Activated CD4-positive, alpha-beta T cell treated with anti-CD3 and anti-CD28 coated beads for 36 hours (primary cell): ENCODE data around the gene MRPS35. TPM values are rescaled to one million over a fixed set of nuclear protein-coding genes. Genes with fewer than 3 reads are reported as not detected.
"Not testable (repeated sequence)": the region's sequence is repeated elsewhere in the genome, so short reads cannot be mapped to it uniquely, and the experiment has no call there.

Source experiments
- ATAC-seq: fragments of 200-7000 bp; cut with Tn5 transposase; one replicate; pipeline ENCODE4 v1.10.0; 2021; ENCODE audit warnings: mild to moderate bottlenecking, moderate library complexity
- CTCF ChIA-PET: fragments of 350-600 bp; sonication (Branson Sonifier 250); formaldehyde crosslinking; loops from one replicate; lab custom pipeline; 2021; ENCODE audit warnings: antibody characterized with exemption; lab: Charles Lee
- POLR2A ChIA-PET: fragments of 350-600 bp; sonication (Branson Sonifier 250); formaldehyde crosslinking; loops from one replicate; lab custom pipeline; 2021; ENCODE audit warnings: antibody characterized with exemption, inconsistent platforms; lab: Charles Lee
- DNase-seq: peaks from one replicate; pipeline ENCODE4 v3.0.0-alpha.2; 2020
- H3K27ac Mint-ChIP-seq: one replicate; pipeline ENCODE4 v1.8.0; 2021; ENCODE audit warnings: mixed read lengths
- H3K27me3 Mint-ChIP-seq: one replicate; pipeline ENCODE4 v1.8.0; 2021; ENCODE audit warnings: mixed read lengths
- H3K36me3 Mint-ChIP-seq: one replicate; pipeline ENCODE4 v1.8.0; 2021; ENCODE audit warnings: low read depth, mixed read lengths
- H3K4me1 Mint-ChIP-seq: one replicate; pipeline ENCODE4 v1.8.0; 2021; ENCODE audit warnings: mixed read lengths
- H3K4me3 Mint-ChIP-seq: one replicate; pipeline ENCODE4 v1.8.0; 2021; ENCODE audit warnings: mild to moderate bottlenecking, moderate library complexity, mixed read lengths
- H3K9me3 Mint-ChIP-seq: one replicate; pipeline ENCODE4 v1.8.0; 2021; ENCODE audit warnings: low read depth, mixed read lengths
- intact Hi-C, 2 experiments: fragments of 100-400 bp; cut with DNase I in 1 of 2; cut with micrococcal nuclease in 1 of 2; formaldehyde crosslinking; loops; one replicate each; pipeline versions ENCODE4 v1.14.2 to v1.15.1; 2022 to 2024; cut with DNase I, micrococcal nuclease
- total RNA-seq, 2 experiments: library from RNA; stranded (reverse); gene quantifications; one replicate each; pipeline ENCODE4 v1.2.3, GENCODE V29; 2021

MRPS35 gene
- total RNA-seq, 2 experiments from 2014 or later = 58.5 to 62.1 TPM

GRCh38 chr12:27709212-27709931 lies 1.3 kb upstream of the MRPS35 start:
- intact Hi-C loops = loop anchor here in 1 of 2 experiments (10.0 kb wide), 1 partner anchor 695 kb away; the partner anchor contains the start of gene TM7SF3
- H3K9me3 Mint-ChIP-seq = no peaks in the 10 kb centered on the region
- H3K27me3 Mint-ChIP-seq = no peaks in the 10 kb centered on the region
- H3K27ac Mint-ChIP-seq = no peak overlapping the region
- peaks cover 10% of the 10 kb centered on the region for H3K36me3 Mint-ChIP-seq
- peak overlapping the region; percentile 94 for H3K4me3 Mint-ChIP-seq
- H3K4me1 Mint-ChIP-seq = peaks cover 25% of the 10 kb centered on the region
- CTCF ChIA-PET = interaction anchor here (0.7 to 1.5 kb wide), 2 partner anchors 274 to 549 kb away, joined by 3 read pairs; no protein-coding TSS in a partner anchor
- no peak for ATAC-seq
- POLR2A ChIA-PET = no interaction called here
- no peak for DNase-seq

DNA sequence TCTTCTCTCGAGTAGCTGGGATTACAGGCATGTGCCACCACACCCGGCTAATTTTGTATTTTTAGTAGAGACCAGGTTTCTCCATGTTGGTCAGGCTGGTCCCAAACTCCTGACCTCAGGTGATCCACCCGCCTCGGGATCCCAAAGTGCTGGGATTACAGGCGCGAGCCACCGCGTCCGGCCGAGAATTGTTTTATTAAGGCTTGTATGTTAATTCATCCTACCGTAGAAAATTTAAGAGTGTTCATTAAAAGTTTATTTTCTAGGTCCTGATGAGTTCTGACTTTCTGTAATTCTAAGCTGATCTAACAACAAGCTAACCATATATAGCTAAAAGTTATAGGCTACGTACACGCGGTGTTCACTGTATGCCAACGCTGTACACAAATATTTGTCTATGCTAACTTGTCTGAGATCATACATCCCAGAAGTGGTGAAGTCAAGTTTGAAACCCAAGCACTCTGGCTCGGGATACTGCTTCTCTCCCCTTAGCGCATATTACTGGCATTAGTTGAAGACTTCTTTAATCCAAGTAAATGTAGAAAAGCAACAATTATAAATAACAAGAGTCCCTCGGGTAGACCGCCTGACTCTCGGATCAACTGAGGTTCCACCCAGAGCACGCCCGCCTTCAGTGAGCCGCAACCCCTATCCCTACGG lies 570 bp upstream of the MRPS35 start:
- H3K9me3 Mint-ChIP-seq = no peaks in the 10 kb centered on the region
- H3K36me3 Mint-ChIP-seq = peaks cover 10% of the 10 kb centered on the region
- H3K4me1 Mint-ChIP-seq = peaks cover 28% of the 10 kb centered on the region
- intact Hi-C loops = loop anchor here (1.0 to 10.0 kb wide), 12 partner anchors 71 to 877 kb away; partner anchors contain the start of genes KLHL42 (in 2 of the 2), MANSC4 (in 2 of the 2), PPFIBP1 (in 2 of the 2) and TM7SF3 (in 2 of the 2)
- peak overlapping the region; percentile 94 for H3K4me3 Mint-ChIP-seq
- no peaks in the 10 kb centered on the region for H3K27me3 Mint-ChIP-seq
- ATAC-seq (peak; percentile 51), DNase-seq (no peak)
- POLR2A ChIA-PET = interaction anchor here (1.0 kb wide), 1 partner anchor 112 kb away, joined by 5 read pairs; no protein-coding TSS in a partner anchor
- H3K27ac Mint-ChIP-seq = peak overlapping the region; percentile 94
- CTCF ChIA-PET = interaction anchor here (0.7 kb wide), 1 partner anchor 548 kb away, joined by 3 read pairs; no protein-coding TSS in a partner anchor

- Mint-ChIP-seq H3K4me1 (peaks cover 28% of the 10 kb centered on the region), H3K27me3 (no peaks in the 10 kb centered on the region), H3K27ac (peak overlapping the region; percentile 94), H3K36me3 (peaks cover 10% of the 10 kb centered on the region), H3K4me3 (peak overlapping the region; percentile 94), H3K9me3 (no peaks in the 10 kb centered on the region)
- POLR2A ChIA-PET = interaction anchor here (0.6 kb wide), 1 partner anchor 256 kb away, joined by 5 read pairs; no protein-coding TSS in a partner anchor
- ATAC-seq (peak; percentile 33), DNase-seq (peak; percentile 31)
- intact Hi-C loops = loop anchor here (2.0 to 10.0 kb wide), 9 partner anchors 70 to 878 kb away; partner anchors contain the start of genes KLHL42 (in 2 of the 2), MANSC4 (in 2 of the 2), PPFIBP1 (in 2 of the 2) and BMAL2 (in 1 of the 2)
- CTCF ChIA-PET = no interaction called here
Measured at GRCh38 chr12:27711317-27711682, 668 bp downstream of the MRPS35 start.

DNA sequence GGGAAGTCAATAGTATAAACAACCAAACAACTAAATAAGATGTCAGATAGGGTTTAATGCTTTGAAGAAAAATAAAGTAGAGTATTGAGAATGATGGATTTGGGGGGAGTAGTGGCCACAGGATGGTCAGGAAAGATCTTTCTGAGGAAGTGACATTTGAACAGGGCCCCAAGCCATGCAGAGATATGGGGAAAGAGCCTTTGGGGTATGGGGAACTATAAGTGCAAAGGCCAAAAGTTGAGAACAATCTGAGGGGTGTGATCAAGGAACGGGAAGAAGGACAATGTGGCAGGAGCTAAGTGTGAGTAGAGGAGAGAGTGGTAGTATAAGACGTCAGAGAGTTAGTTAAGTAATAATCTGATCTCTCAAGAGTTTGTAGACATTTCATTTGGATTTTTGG lies 1.3 kb downstream of the MRPS35 start:
- POLR2A ChIA-PET = interaction anchor here (0.6 kb wide), 2 partner anchors 255 to 1615 kb away, joined by 4 to 5 read pairs; no protein-coding TSS in a partner anchor
- peak overlapping the region; percentile 94 for H3K27ac Mint-ChIP-seq
- no peaks in the 10 kb centered on the region for H3K9me3 Mint-ChIP-seq
- peak overlapping the region; percentile 94 for H3K4me3 Mint-ChIP-seq
- H3K36me3 Mint-ChIP-seq = peaks cover 11% of the 10 kb centered on the region
- ATAC-seq (no peak), DNase-seq (no peak)
- intact Hi-C loops = loop anchor here (2.0 to 10.0 kb wide), 9 partner anchors 69 to 879 kb away; partner anchors contain the start of genes KLHL42 (in 2 of the 2), MANSC4 (in 2 of the 2), PPFIBP1 (in 2 of the 2) and BMAL2 (in 1 of the 2)
- peaks cover 28% of the 10 kb centered on the region for H3K4me1 Mint-ChIP-seq
- CTCF ChIA-PET = no interaction called here
- H3K27me3 Mint-ChIP-seq = no peaks in the 10 kb centered on the region

DNA sequence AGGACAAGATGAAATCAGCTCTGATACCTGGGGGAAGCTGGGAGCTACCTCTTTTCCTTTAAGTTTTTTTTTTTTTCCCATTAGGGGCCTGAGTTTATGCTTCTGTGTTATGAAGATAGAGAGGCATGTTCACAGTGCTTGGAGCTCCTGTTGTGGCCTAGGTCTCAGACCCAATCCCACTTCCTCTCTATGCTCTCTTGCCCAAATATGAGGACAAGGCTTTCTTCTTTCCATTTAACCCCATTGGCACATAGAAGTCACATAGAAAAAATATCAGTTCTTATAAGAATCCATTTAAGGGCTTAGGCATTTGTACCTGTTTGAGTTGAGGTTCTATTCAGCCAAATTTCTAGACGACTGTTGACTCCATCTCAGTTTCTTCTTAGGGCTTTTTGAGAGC lies 12.6 kb downstream of the MRPS35 start:
- no peak overlapping the region for H3K27ac Mint-ChIP-seq
- POLR2A ChIA-PET = no interaction called here
- CTCF ChIA-PET = interaction anchor here (0.8 to 1.2 kb wide), 3 partner anchors 13 to 218 kb away, joined by 3 read pairs; no protein-coding TSS in a partner anchor
- peaks cover 5% of the 10 kb centered on the region for H3K4me1 Mint-ChIP-seq
- H3K4me3 Mint-ChIP-seq = no peak overlapping the region
- ATAC-seq = no peak
- no peaks in the 10 kb centered on the region for H3K9me3 Mint-ChIP-seq
- H3K27me3 Mint-ChIP-seq = no peaks in the 10 kb centered on the region
- DNase-seq = no peak
- peaks cover 21% of the 10 kb centered on the region for H3K36me3 Mint-ChIP-seq
- intact Hi-C loops = no loop called here

GRCh38 chr12:27730097-27730588 lies 19.5 kb downstream of the MRPS35 start:
- ATAC-seq (no peak), DNase-seq (no peak)
- intact Hi-C loops = loop anchor here in 1 of 2 experiments (5.0 kb wide), 1 partner anchor 1267 kb away; no protein-coding TSS in a partner anchor
- Mint-ChIP-seq H3K9me3 (no peaks in the 10 kb centered on the region), H3K4me3 (no peak overlapping the region), H3K27me3 (no peaks in the 10 kb centered on the region), H3K27ac (no peak overlapping the region), H3K36me3 (peaks cover 29% of the 10 kb centered on the region), H3K4me1 (no peaks in the 10 kb centered on the region)
- ChIA-PET POLR2A (no interaction called here), CTCF (no interaction called here)

- Mint-ChIP-seq H3K9me3 (no peaks in the 10 kb centered on the region), H3K36me3 (peaks cover 23% of the 10 kb centered on the region), H3K27ac (no peak overlapping the region), H3K27me3 (no peaks in the 10 kb centered on the region), H3K4me1 (no peaks in the 10 kb centered on the region), H3K4me3 (no peak overlapping the region)
- POLR2A ChIA-PET = no interaction called here
- CTCF ChIA-PET = interaction anchor here (1.1 to 4.6 kb wide), 4 partner anchors 10 to 206 kb away, joined by 3 to 35 read pairs (median 5); no protein-coding TSS in a partner anchor
- intact Hi-C loops = loop anchor here in 1 of 2 experiments (2.0 to 5.0 kb wide), 2 partner anchors 1141 to 1265 kb away; no protein-coding TSS in a partner anchor
- ATAC-seq = peak; percentile 63
- peak; percentile 40 for DNase-seq
Measured at GRCh38 chr12:27732281-27732680, 21.6 kb downstream of the MRPS35 start.

DNA sequence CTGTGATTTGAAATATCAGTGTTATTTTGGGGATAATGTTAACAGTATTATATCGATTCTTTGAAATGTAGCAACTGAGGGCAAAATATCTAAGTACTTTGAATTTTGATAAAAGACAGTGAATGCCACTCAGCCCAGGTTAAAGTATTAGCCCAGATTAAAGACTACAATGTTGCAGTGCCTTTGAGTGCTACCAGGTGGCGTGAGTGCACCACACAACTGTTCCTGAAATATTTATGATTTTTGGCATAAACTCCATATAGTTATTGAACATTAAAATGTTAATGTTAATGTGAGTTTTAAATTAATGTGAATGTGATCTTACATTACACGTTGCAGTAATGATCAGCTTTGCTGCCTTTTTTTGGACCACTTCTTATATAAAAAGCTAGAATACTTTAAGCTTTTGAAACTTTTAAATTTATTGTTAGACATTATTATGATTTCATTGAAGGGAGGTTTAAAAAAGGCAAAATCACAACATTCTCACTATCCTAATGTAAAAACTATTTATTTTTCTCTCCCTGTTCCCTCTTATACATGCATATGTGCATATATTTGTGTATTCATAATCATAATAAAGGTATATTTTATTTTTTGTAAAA lies 22.5 kb downstream of the MRPS35 start:
- no peak overlapping the region for H3K4me3 Mint-ChIP-seq
- ChIA-PET POLR2A (no interaction called here), CTCF (interaction anchor here (0.6 to 5.3 kb wide), 12 partner anchors 9 to 1139 kb away, joined by 3 to 38 read pairs (median 4); no protein-coding TSS in a partner anchor)
- ATAC-seq (peak; percentile 42), DNase-seq (peak; percentile 60)
- H3K27me3 Mint-ChIP-seq = no peaks in the 10 kb centered on the region
- no peaks in the 10 kb centered on the region for H3K9me3 Mint-ChIP-seq
- H3K4me1 Mint-ChIP-seq = no peaks in the 10 kb centered on the region
- H3K36me3 Mint-ChIP-seq = peaks cover 27% of the 10 kb centered on the region
- intact Hi-C loops = loop anchor here (1.0 to 5.0 kb wide), 4 partner anchors 88 to 1264 kb away; no protein-coding TSS in a partner anchor
- H3K27ac Mint-ChIP-seq = no peak overlapping the region

DNA sequence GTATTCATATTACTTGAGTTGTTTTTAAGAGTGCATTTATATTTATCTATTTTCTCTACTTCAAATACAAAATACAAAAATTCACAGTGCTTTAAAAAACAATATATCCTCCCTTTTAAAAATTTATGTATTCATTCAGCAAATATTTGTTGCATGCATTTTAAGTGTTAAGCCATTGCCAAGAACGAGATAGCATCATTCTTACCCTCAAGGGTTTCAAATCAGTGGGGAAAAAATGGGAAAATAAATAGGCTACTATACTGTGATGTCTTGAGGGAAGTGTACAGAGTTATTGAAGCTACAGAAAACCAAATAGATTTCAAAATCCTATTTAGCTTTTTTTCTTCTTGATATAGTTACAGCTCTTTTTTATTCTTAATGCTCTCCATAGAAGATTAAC lies 23.2 kb downstream of the MRPS35 start:
- Mint-ChIP-seq H3K36me3 (peaks cover 27% of the 10 kb centered on the region), H3K4me1 (no peaks in the 10 kb centered on the region), H3K27ac (no peak overlapping the region), H3K27me3 (no peaks in the 10 kb centered on the region), H3K4me3 (no peak overlapping the region), H3K9me3 (no peaks in the 10 kb centered on the region)
- DNase-seq = no peak
- intact Hi-C loops = loop anchor here (1.0 to 5.0 kb wide), 4 partner anchors 88 to 1264 kb away; no protein-coding TSS in a partner anchor
- ATAC-seq = no peak
- CTCF ChIA-PET = interaction anchor here (0.6 to 5.3 kb wide), 11 partner anchors 8 to 1138 kb away, joined by 3 to 38 read pairs (median 4); no protein-coding TSS in a partner anchor
- POLR2A ChIA-PET = no interaction called here

DNA sequence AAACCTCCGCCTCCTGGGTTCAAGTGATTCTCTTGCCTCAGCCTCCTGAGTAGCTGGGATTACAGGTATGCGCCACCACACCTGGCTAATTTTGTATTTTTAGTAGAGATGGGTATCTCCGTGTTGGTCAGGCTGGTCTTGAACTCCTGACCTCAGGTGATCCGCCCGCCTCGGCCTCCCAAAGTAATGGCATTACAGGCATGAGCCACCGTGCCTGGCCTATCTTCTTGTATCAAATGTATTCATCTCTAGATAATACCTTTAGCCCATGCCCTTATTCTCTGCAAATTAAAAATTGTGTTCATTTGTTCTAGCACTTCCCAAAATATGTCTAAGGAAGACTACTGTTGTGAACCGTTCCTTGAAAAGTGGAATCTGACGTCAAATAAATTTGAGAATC lies 23.7 kb downstream of the MRPS35 start:
- H3K36me3 Mint-ChIP-seq = peaks cover 26% of the 10 kb centered on the region
- POLR2A ChIA-PET = not testable (repeated sequence)

More for the DNA sequence above, 23.7 kb downstream of the MRPS35 start:
- H3K4me1 Mint-ChIP-seq, H3K9me3 Mint-ChIP-seq, H3K27me3 Mint-ChIP-seq, DNase-seq, ATAC-seq, H3K4me3 Mint-ChIP-seq, H3K27ac Mint-ChIP-seq: not testable (repeated sequence)
- CTCF ChIA-PET = interaction anchor here (2.2 to 5.3 kb wide), 4 partner anchors 86 to 206 kb away, joined by 7 to 38 read pairs (median 24); no protein-coding TSS in a partner anchor
- intact Hi-C loops = loop anchor here in 1 of 2 experiments (5.0 kb wide), 1 partner anchor 1263 kb away; no protein-coding TSS in a partner anchor
